ENCODE measurements around the gene MCM6. TPM values are rescaled to one million over a fixed set of nuclear protein-coding genes. Genes with fewer than 3 reads are reported as not detected.

The MCM6 gene
- total and polyA plus RNA-seq, 4 donors: 5.0 to 17.9 (median 9.3) TPM

GRCh38 chr2:135836596-135837270 is 39.5 kb downstream of the MCM6 start, which contains the start of gene LCT:
Gene LCT (minus strand): TSS chr2:135837184. CDS start chr2:135837169, 15 bp downstream.
- ATAC-seq (ENCODE audit: low FRiP score) (no peak), DNase-seq (no peak)
- no peak within 1 kb of the TSS for H3K27ac ChIP-seq (ENCODE audit: low read depth in 1 of 2, low read length in 2 of 2)
- H3K4me1 ChIP-seq (ENCODE audit: control insufficient read depth in 1 of 2, insufficient read depth in 2 of 2, low read length in 2 of 2): no peaks in the 10 kb centered on the region
- 91 to 95% methylated on average over 12 of the region's 12 CpGs for WGBS, 2 donors
- intact Hi-C loops (cut with DNase I): no loop called here
- H3K4me3 ChIP-seq (ENCODE audit: low read length in 2 of 2): no peak within 1 kb of the TSS
- no peaks in the 10 kb centered on the region for H3K9me3 ChIP-seq (ENCODE audit: control insufficient read depth, low read length)
- H3K27me3 ChIP-seq (ENCODE audit: control insufficient read depth in 1 of 2, insufficient read depth in 2 of 2, low read length in 1 of 2): no peaks in the 10 kb centered on the region
- H3K36me3 ChIP-seq (ENCODE audit: control insufficient read depth in 1 of 2, insufficient read depth in 2 of 2, low read length in 1 of 2): no peaks in the 10 kb centered on the region

GRCh38 chr2:135832891-135833290 is 43.4 kb downstream of the MCM6 start:
- DNase-seq: no peak
- intact Hi-C loops (cut with DNase I): no loop called here

GRCh38 chr2:135831180-135831812 is 44.9 kb downstream of the MCM6 start:
- H3K27ac ChIP-seq (ENCODE audit: low read depth in 1 of 2, low read length in 2 of 2): no peak overlapping the region
- H3K9me3 ChIP-seq (ENCODE audit: control insufficient read depth, low read length): no peaks in the 10 kb centered on the region
- ATAC-seq (ENCODE audit: low FRiP score) (no peak), DNase-seq (no peak)
- H3K27me3 ChIP-seq (ENCODE audit: control insufficient read depth in 1 of 2, insufficient read depth in 2 of 2, low read length in 1 of 2): no peaks in the 10 kb centered on the region
- H3K4me3 ChIP-seq (ENCODE audit: low read length in 2 of 2): no peak overlapping the region
- no peaks in the 10 kb centered on the region for H3K4me1 ChIP-seq (ENCODE audit: control insufficient read depth in 1 of 2, insufficient read depth in 2 of 2, low read length in 2 of 2)
- WGBS, 2 donors: 83 to 88% methylated on average over 14 of the region's 14 CpGs
- no peaks in the 10 kb centered on the region for H3K36me3 ChIP-seq (ENCODE audit: control insufficient read depth in 1 of 2, insufficient read depth in 2 of 2, low read length in 1 of 2)
- intact Hi-C loops (cut with DNase I): no loop called here

More at GRCh38 chr2:135832891-135833290, 43.4 kb downstream of the MCM6 start:
- Histone ChIP-seq H3K4me3 (ENCODE audit: low read length in 2 of 2) (no peak overlapping the region), H3K9me3 (ENCODE audit: control insufficient read depth, low read length) (no peaks in the 10 kb centered on the region), H3K36me3 (ENCODE audit: control insufficient read depth in 1 of 2, insufficient read depth in 2 of 2, low read length in 1 of 2) (no peaks in the 10 kb centered on the region), H3K4me1 (ENCODE audit: control insufficient read depth in 1 of 2, insufficient read depth in 2 of 2, low read length in 2 of 2) (no peaks in the 10 kb centered on the region), H3K27ac (ENCODE audit: low read depth in 1 of 2, low read length in 2 of 2) (no peak overlapping the region), H3K27me3 (ENCODE audit: control insufficient read depth in 1 of 2, insufficient read depth in 2 of 2, low read length in 1 of 2) (no peaks in the 10 kb centered on the region)
- ATAC-seq (ENCODE audit: low FRiP score): no peak
- WGBS, 2 donors: 89 to 94% methylated on average over 6 of the region's 6 CpGs

GRCh38 chr2:135829378-135830135 is 46.7 kb downstream of the MCM6 start:
- no peak overlapping the region for H3K27ac ChIP-seq (ENCODE audit: low read depth in 1 of 2, low read length in 2 of 2)

GRCh38 chr2:135826544-135826943 is 49.7 kb downstream of the MCM6 start:
- Histone ChIP-seq H3K4me3 (ENCODE audit: low read length in 2 of 2) (no peak overlapping the region), H3K27ac (ENCODE audit: low read depth in 1 of 2, low read length in 2 of 2) (no peak overlapping the region), H3K36me3 (ENCODE audit: control insufficient read depth in 1 of 2, insufficient read depth in 2 of 2, low read length in 1 of 2) (no peaks in the 10 kb centered on the region), H3K9me3 (ENCODE audit: control insufficient read depth, low read length) (peaks cover 2% of the 10 kb centered on the region), H3K27me3 (ENCODE audit: control insufficient read depth in 1 of 2, insufficient read depth in 2 of 2, low read length in 1 of 2) (no peaks in the 10 kb centered on the region), H3K4me1 (ENCODE audit: control insufficient read depth in 1 of 2, insufficient read depth in 2 of 2, low read length in 2 of 2) (no peaks in the 10 kb centered on the region)
- ATAC-seq (ENCODE audit: low FRiP score): no peak
- 91 to 93% methylated on average over 6 of the region's 6 CpGs for WGBS, 2 donors
- intact Hi-C loops (cut with DNase I): no loop called here
- DNase-seq: no peak

More at GRCh38 chr2:135829378-135830135, 46.7 kb downstream of the MCM6 start:
- DNase-seq (no peak), ATAC-seq (ENCODE audit: low FRiP score) (no peak)
- intact Hi-C loops (cut with DNase I): no loop called here
- Histone ChIP-seq H3K36me3 (ENCODE audit: control insufficient read depth in 1 of 2, insufficient read depth in 2 of 2, low read length in 1 of 2) (no peaks in the 10 kb centered on the region), H3K4me3 (ENCODE audit: low read length in 2 of 2) (no peak overlapping the region), H3K4me1 (ENCODE audit: control insufficient read depth in 1 of 2, insufficient read depth in 2 of 2, low read length in 2 of 2) (no peaks in the 10 kb centered on the region), H3K9me3 (ENCODE audit: control insufficient read depth, low read length) (no peaks in the 10 kb centered on the region), H3K27me3 (ENCODE audit: control insufficient read depth in 1 of 2, insufficient read depth in 2 of 2, low read length in 1 of 2) (no peaks in the 10 kb centered on the region)
- 73 to 74% methylated on average over 13 of the region's 13 CpGs for WGBS, 2 donors

GRCh38 chr2:135825550-135826176 is 50.6 kb downstream of the MCM6 start:
- ATAC-seq (ENCODE audit: low FRiP score): no peak
- Histone ChIP-seq H3K9me3 (ENCODE audit: control insufficient read depth, low read length) (peaks cover 2% of the 10 kb centered on the region), H3K4me3 (ENCODE audit: low read length in 2 of 2) (no peak overlapping the region), H3K27ac (ENCODE audit: low read depth in 1 of 2, low read length in 2 of 2) (no peak overlapping the region), H3K4me1 (ENCODE audit: control insufficient read depth in 1 of 2, insufficient read depth in 2 of 2, low read length in 2 of 2) (no peaks in the 10 kb centered on the region), H3K27me3 (ENCODE audit: control insufficient read depth in 1 of 2, insufficient read depth in 2 of 2, low read length in 1 of 2) (no peaks in the 10 kb centered on the region), H3K36me3 (ENCODE audit: control insufficient read depth in 1 of 2, insufficient read depth in 2 of 2, low read length in 1 of 2) (no peaks in the 10 kb centered on the region)
- intact Hi-C loops (cut with DNase I): no loop called here
- WGBS, 2 donors: 54 to 58% methylated on average over 11 of the region's 11 CpGs
- no peak for DNase-seq

- WGBS, 2 donors: 78 to 84% methylated on average over 9 of the region's 9 CpGs
These were observed 51.1 kb downstream of the MCM6 start for GRCh38 chr2:135825131-135825530.

GRCh38 chr2:135822855-135823254 is 53.4 kb downstream of the MCM6 start:
- DNase-seq (no peak), ATAC-seq (ENCODE audit: low FRiP score) (no peak)
- H3K27me3 ChIP-seq (ENCODE audit: control insufficient read depth in 1 of 2, insufficient read depth in 2 of 2, low read length in 1 of 2): no peaks in the 10 kb centered on the region
- H3K4me3 ChIP-seq (ENCODE audit: low read length in 2 of 2): no peak overlapping the region
- peaks cover 2% of the 10 kb centered on the region for H3K9me3 ChIP-seq (ENCODE audit: control insufficient read depth, low read length)
- WGBS, 2 donors: 81 to 86% methylated on average over 1 of the region's 1 CpG
- H3K4me1 ChIP-seq (ENCODE audit: control insufficient read depth in 1 of 2, insufficient read depth in 2 of 2, low read length in 2 of 2): no peaks in the 10 kb centered on the region
- no peak overlapping the region for H3K27ac ChIP-seq (ENCODE audit: low read depth in 1 of 2, low read length in 2 of 2)
- no peaks in the 10 kb centered on the region for H3K36me3 ChIP-seq (ENCODE audit: control insufficient read depth in 1 of 2, insufficient read depth in 2 of 2, low read length in 1 of 2)
- intact Hi-C loops (cut with DNase I): no loop called here

More at GRCh38 chr2:135825131-135825530, 51.1 kb downstream of the MCM6 start:
- ATAC-seq (ENCODE audit: low FRiP score) (no peak), DNase-seq (no peak)
- intact Hi-C loops (cut with DNase I): no loop called here
- Histone ChIP-seq H3K4me1 (ENCODE audit: control insufficient read depth in 1 of 2, insufficient read depth in 2 of 2, low read length in 2 of 2) (no peaks in the 10 kb centered on the region), H3K27ac (ENCODE audit: low read depth in 1 of 2, low read length in 2 of 2) (no peak overlapping the region), H3K9me3 (ENCODE audit: control insufficient read depth, low read length) (peaks cover 2% of the 10 kb centered on the region), H3K36me3 (ENCODE audit: control insufficient read depth in 1 of 2, insufficient read depth in 2 of 2, low read length in 1 of 2) (no peaks in the 10 kb centered on the region), H3K27me3 (ENCODE audit: control insufficient read depth in 1 of 2, insufficient read depth in 2 of 2, low read length in 1 of 2) (no peaks in the 10 kb centered on the region), H3K4me3 (ENCODE audit: low read length in 2 of 2) (no peak overlapping the region)
